Measurements from ENCODE around the gene NR6A1.

The NR6A1 gene

GRCh38 chr9:124771021-124771866 is at the start of gene NR6A1:
TSS of gene NR6A1 (minus strand) at chr9:124771311.
- peak; percentile 77 for FAIRE-seq

GRCh38 chr9:124818431-124819281 is 47.5 kb upstream of the NR6A1 start:
- peak; percentile 68 for FAIRE-seq
- peak; percentile 49 for DNase-seq (ENCODE audit: insufficient read length, low spot score)

More at GRCh38 chr9:124771021-124771866, at the start of gene NR6A1:
- peak; percentile 94 for DNase-seq (ENCODE audit: insufficient read length, low spot score)

GRCh38 chr9:124815601-124816000 is 44.5 kb upstream of the NR6A1 start:
- FAIRE-seq, result no peak
- no peak for DNase-seq (ENCODE audit: insufficient read length, low spot score)

- DNase-seq (ENCODE audit: insufficient read length, low spot score), result no peak
- FAIRE-seq, result no peak
Measured at GRCh38 chr9:124814164-124814535, 43.0 kb upstream of the NR6A1 start.

GRCh38 chr9:124813501-124814163 is 42.5 kb upstream of the NR6A1 start:
- DNase-seq (ENCODE audit: insufficient read length, low spot score) (no peak), FAIRE-seq (no peak)

- DNase-seq (ENCODE audit: insufficient read length, low spot score) (no peak), FAIRE-seq (no peak)
Measured at GRCh38 chr9:124813041-124813440, 41.9 kb upstream of the NR6A1 start.

GRCh38 chr9:124812441-124812876 is 41.3 kb upstream of the NR6A1 start:
- FAIRE-seq (peak; percentile 77), DNase-seq (ENCODE audit: insufficient read length, low spot score) (peak; percentile 91)

- peak; percentile 90 for DNase-seq (ENCODE audit: insufficient read length, low spot score)
- peak; percentile 66 for FAIRE-seq
Measured at GRCh38 chr9:124810663-124811355, 39.7 kb upstream of the NR6A1 start.

GRCh38 chr9:124809741-124810500 is 38.8 kb upstream of the NR6A1 start:
- DNase-seq (ENCODE audit: insufficient read length, low spot score), result no peak
- no peak for FAIRE-seq

GRCh38 chr9:124809211-124809610 is 38.1 kb upstream of the NR6A1 start:
- no peak for DNase-seq (ENCODE audit: insufficient read length, low spot score)
- FAIRE-seq, result no peak

GRCh38 chr9:124808246-124808956 is 37.3 kb upstream of the NR6A1 start:
- FAIRE-seq, result no peak
- DNase-seq (ENCODE audit: insufficient read length, low spot score), result no peak

GRCh38 chr9:124805186-124805585 is 34.1 kb upstream of the NR6A1 start:
- DNase-seq (ENCODE audit: insufficient read length, low spot score) (no peak), FAIRE-seq (no peak)

GRCh38 chr9:124803911-124804310 is 32.8 kb upstream of the NR6A1 start:
- DNase-seq (ENCODE audit: insufficient read length, low spot score) (no peak), FAIRE-seq (no peak)

GRCh38 chr9:124802426-124802825 is 31.3 kb upstream of the NR6A1 start:
- no peak for FAIRE-seq
- DNase-seq (ENCODE audit: insufficient read length, low spot score), result no peak

GRCh38 chr9:124801356-124801755 is 30.2 kb upstream of the NR6A1 start:
- DNase-seq (ENCODE audit: insufficient read length, low spot score) (no peak), FAIRE-seq (no peak)

- FAIRE-seq (no peak), DNase-seq (ENCODE audit: insufficient read length, low spot score) (no peak)
Measured at GRCh38 chr9:124800306-124801259, 29.5 kb upstream of the NR6A1 start.

GRCh38 chr9:124799274-124800006 is 28.3 kb upstream of the NR6A1 start:
- no peak for DNase-seq (ENCODE audit: insufficient read length, low spot score)
- no peak for FAIRE-seq

Data from HTR-8/SVneo (cell line).